ENCODE results near the gene IL4R. TPM values are rescaled to one million over a fixed set of nuclear protein-coding genes. Genes with fewer than 3 reads are reported as not detected.

Gene IL4R
- total and polyA plus RNA-seq, 7 donors = 16.9 to 177 (median 55.3) TPM

- no peak overlapping the region for H3K27ac ChIP-seq
- H3K4me1 ChIP-seq = peaks cover 0 to 15% (median 6%) of the 10 kb centered on the region in 4 donors
- DNase-seq = no peak
- H3K27me3 ChIP-seq = no peaks in the 10 kb centered on the region
- TF ChIP-seq EP300 (IDR thresholded peaks at IDR 0.05) (no peak), POLR2AphosphoS5 (IDR thresholded peaks at IDR 0.05) (peak in 1 of 4 donors; percentile 5), CTCF (IDR thresholded peaks at IDR 0.05) (no peak)
- intact Hi-C loops (cut with DNase I) = no loop called here
- H3K4me3 ChIP-seq = no peak overlapping the region
- no peaks in the 10 kb centered on the region for H3K9me3 ChIP-seq
- 85 to 93% methylated on average over 15 of the region's 15 CpGs for WGBS, 2 donors
- H3K36me3 ChIP-seq = peaks cover 73 to 100% (median 94%) of the 10 kb centered on the region in 4 donors
Measured at GRCh38 chr16:27344721-27345120, 30.9 kb downstream of the IL4R start.

GRCh38 chr16:27345201-27345600 is 31.4 kb downstream of the IL4R start:
- Histone ChIP-seq H3K36me3 (peaks cover 70 to 100% (median 95%) of the 10 kb centered on the region in 4 donors), H3K9me3 (no peaks in the 10 kb centered on the region), H3K27me3 (no peaks in the 10 kb centered on the region), H3K4me3 (no peak overlapping the region), H3K4me1 (peaks cover 0 to 10% (median 4%) of the 10 kb centered on the region in 4 donors), H3K27ac (peak overlapping the region in 1 of 4 donors; percentile 12)
- DNase-seq = no peak
- intact Hi-C loops (cut with DNase I) = no loop called here
- 92 to 97% methylated on average over 8 of the region's 8 CpGs for WGBS, 2 donors
- TF ChIP-seq CTCF (IDR thresholded peaks at IDR 0.05) (no peak), POLR2A (IDR thresholded peaks at IDR 0.05) (no peak), POLR2AphosphoS5 (IDR thresholded peaks at IDR 0.05) (no peak), EP300 (IDR thresholded peaks at IDR 0.05) (no peak)

- 56 to 69% methylated on average over 5 of the region's 5 CpGs for WGBS, 2 donors
- H3K36me3 ChIP-seq = peaks cover 66 to 100% (median 95%) of the 10 kb centered on the region in 4 donors
- no peaks in the 10 kb centered on the region for H3K27me3 ChIP-seq
- H3K27ac ChIP-seq = peak overlapping the region in 3 of 4 donors; percentile 16 to 61 (median 52)
- no peaks in the 10 kb centered on the region for H3K4me1 ChIP-seq
- H3K9me3 ChIP-seq = no peaks in the 10 kb centered on the region
- intact Hi-C loops (cut with DNase I) = no loop called here
- DNase-seq = no peak
- H3K4me3 ChIP-seq = no peak overlapping the region
- TF ChIP-seq EP300 (IDR thresholded peaks at IDR 0.05) (no peak), POLR2AphosphoS5 (IDR thresholded peaks at IDR 0.05) (no peak), CTCF (IDR thresholded peaks at IDR 0.05) (no peak), POLR2A (IDR thresholded peaks at IDR 0.05) (no peak)
Measured at GRCh38 chr16:27346819-27347218, 33.0 kb downstream of the IL4R start.

GRCh38 chr16:27347930-27348685 is 34.3 kb downstream of the IL4R start:
- Histone ChIP-seq H3K9me3 (no peaks in the 10 kb centered on the region), H3K4me1 (no peaks in the 10 kb centered on the region), H3K27me3 (no peaks in the 10 kb centered on the region), H3K27ac (peak overlapping the region; percentile 16 to 61 (median 42)), H3K36me3 (peaks cover 66 to 100% (median 96%) of the 10 kb centered on the region in 4 donors), H3K4me3 (no peak overlapping the region)
- no peak for TF ChIP-seq POLR2AphosphoS5 (IDR thresholded peaks at IDR 0.05)
- no peak for TF ChIP-seq EP300 (IDR thresholded peaks at IDR 0.05)
- TF ChIP-seq POLR2A (IDR thresholded peaks at IDR 0.05) = no peak
- TF ChIP-seq CTCF (IDR thresholded peaks at IDR 0.05) = no peak
- intact Hi-C loops (cut with DNase I) = no loop called here
- 72 to 76% methylated on average over 9 of the region's 9 CpGs for WGBS, 2 donors
- no peak for DNase-seq
